ENCODE measurements around the gene PRAC1.

- TF ChIP-seq, protein P1, sequence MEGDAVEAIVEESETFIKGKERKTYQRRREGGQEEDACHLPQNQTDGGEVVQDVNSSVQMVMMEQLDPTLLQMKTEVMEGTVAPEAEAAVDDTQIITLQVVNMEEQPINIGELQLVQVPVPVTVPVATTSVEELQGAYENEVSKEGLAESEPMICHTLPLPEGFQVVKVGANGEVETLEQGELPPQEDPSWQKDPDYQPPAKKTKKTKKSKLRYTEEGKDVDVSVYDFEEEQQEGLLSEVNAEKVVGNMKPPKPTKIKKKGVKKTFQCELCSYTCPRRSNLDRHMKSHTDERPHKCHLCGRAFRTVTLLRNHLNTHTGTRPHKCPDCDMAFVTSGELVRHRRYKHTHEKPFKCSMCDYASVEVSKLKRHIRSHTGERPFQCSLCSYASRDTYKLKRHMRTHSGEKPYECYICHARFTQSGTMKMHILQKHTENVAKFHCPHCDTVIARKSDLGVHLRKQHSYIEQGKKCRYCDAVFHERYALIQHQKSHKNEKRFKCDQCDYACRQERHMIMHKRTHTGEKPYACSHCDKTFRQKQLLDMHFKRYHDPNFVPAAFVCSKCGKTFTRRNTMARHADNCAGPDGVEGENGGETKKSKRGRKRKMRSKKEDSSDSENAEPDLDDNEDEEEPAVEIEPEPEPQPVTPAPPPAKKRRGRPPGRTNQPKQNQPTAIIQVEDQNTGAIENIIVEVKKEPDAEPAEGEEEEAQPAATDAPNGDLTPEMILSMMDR (IDR thresholded peaks at IDR 0.05) = no peak
- no peak for TF ChIP-seq POLR2AphosphoS5 (IDR thresholded peaks at IDR 0.05)
These were observed 31.6 kb upstream of the PRAC1 start for GRCh38 chr17:48753794-48754499.
